Measurements from ENCODE around the gene NARS2. TPM values are rescaled to one million over a fixed set of nuclear protein-coding genes. Genes with fewer than 3 reads are reported as not detected.
"Not testable (repeated sequence)": the region's sequence is repeated elsewhere in the genome, so short reads cannot be mapped to it uniquely, and the experiment has no call there.

Gene NARS2
- total and polyA plus RNA-seq, 8 donors, result 5.1 to 15.0 (median 7.9) TPM

- Histone ChIP-seq H3K9me3 (no peaks in the 10 kb centered on the region), H3K27me3 (no peaks in the 10 kb centered on the region), H3K36me3 (no peaks in the 10 kb centered on the region), H3K27ac (no peak overlapping the region), H3K4me3 (no peak overlapping the region), H3K4me1 (peaks cover 0 to 1% (median 0%) of the 10 kb centered on the region in 3 donors)
- intact Hi-C loops (cut with DNase I), result no loop called here
- 89 to 97% methylated on average over 19 of the region's 19 CpGs for WGBS, 2 donors
- DNase-seq (peak in 1 of 6 donors; percentile 53), ATAC-seq (peak in 1 of 4 donors; percentile 17), FAIRE-seq (no peak)
- no peak for TF ChIP-seq CTCF (IDR thresholded peaks at IDR 0.05)
Observed at GRCh38 chr11:78465169-78465942, 109.3 kb downstream of the NARS2 start.

GRCh38 chr11:78464787-78465168 is 109.9 kb downstream of the NARS2 start:
- H3K36me3 ChIP-seq; FAIRE-seq; DNase-seq; intact Hi-C loops (cut with DNase I); H3K27me3 ChIP-seq; H3K4me3 ChIP-seq; H3K27ac ChIP-seq; H3K9me3 ChIP-seq; ATAC-seq; H3K4me1 ChIP-seq: not testable (repeated sequence)
- 83 to 90% methylated on average over 9 to 14 of the region's 14 CpGs for WGBS, 2 donors

- Histone ChIP-seq H3K27me3 (no peaks in the 10 kb centered on the region), H3K9me3 (no peaks in the 10 kb centered on the region), H3K27ac (no peak overlapping the region), H3K36me3 (no peaks in the 10 kb centered on the region), H3K4me1 (no peaks in the 10 kb centered on the region), H3K4me3 (no peak overlapping the region)
- FAIRE-seq, result no peak
- intact Hi-C loops (cut with DNase I), result no loop called here
- no peak for TF ChIP-seq CTCF (IDR thresholded peaks at IDR 0.05)
- no peak for ATAC-seq
- no peak for DNase-seq
- 92 to 100% methylated on average over 1 of the region's 1 CpG for WGBS, 2 donors
Observed at GRCh38 chr11:78460471-78460870, 114.2 kb downstream of the NARS2 start.

GRCh38 chr11:78459738-78460137 is 114.9 kb downstream of the NARS2 start:
- ATAC-seq, result no peak
- H3K4me3 ChIP-seq, result no peak overlapping the region
- no peak for DNase-seq
- H3K36me3 ChIP-seq, result no peaks in the 10 kb centered on the region
- H3K9me3 ChIP-seq, result no peaks in the 10 kb centered on the region
- H3K27ac ChIP-seq, result no peak overlapping the region
- WGBS, 2 donors, result 93 to 94% methylated on average over 4 of the region's 4 CpGs
- no peak for TF ChIP-seq CTCF (IDR thresholded peaks at IDR 0.05)
- no peaks in the 10 kb centered on the region for H3K27me3 ChIP-seq
- intact Hi-C loops (cut with DNase I), result no loop called here
- H3K4me1 ChIP-seq, result no peaks in the 10 kb centered on the region
- no peak for FAIRE-seq

- no peak for DNase-seq
- FAIRE-seq, result no peak
Observed at GRCh38 chr11:78457448-78457847, 117.2 kb downstream of the NARS2 start.

More at GRCh38 chr11:78457448-78457847, 117.2 kb downstream of the NARS2 start:
- no peaks in the 10 kb centered on the region for H3K4me1 ChIP-seq
- TF ChIP-seq CTCF (IDR thresholded peaks at IDR 0.05), result no peak
- H3K9me3 ChIP-seq, result no peaks in the 10 kb centered on the region
- 95 to 98% methylated on average over 2 of the region's 2 CpGs for WGBS, 2 donors
- no peak for ATAC-seq
- H3K4me3 ChIP-seq, result no peak overlapping the region
- intact Hi-C loops (cut with DNase I), result no loop called here
- no peak overlapping the region for H3K27ac ChIP-seq
- no peaks in the 10 kb centered on the region for H3K36me3 ChIP-seq
- H3K27me3 ChIP-seq, result no peaks in the 10 kb centered on the region
